ENCODE results near the gene KRT40.

Gene KRT40

DNA sequence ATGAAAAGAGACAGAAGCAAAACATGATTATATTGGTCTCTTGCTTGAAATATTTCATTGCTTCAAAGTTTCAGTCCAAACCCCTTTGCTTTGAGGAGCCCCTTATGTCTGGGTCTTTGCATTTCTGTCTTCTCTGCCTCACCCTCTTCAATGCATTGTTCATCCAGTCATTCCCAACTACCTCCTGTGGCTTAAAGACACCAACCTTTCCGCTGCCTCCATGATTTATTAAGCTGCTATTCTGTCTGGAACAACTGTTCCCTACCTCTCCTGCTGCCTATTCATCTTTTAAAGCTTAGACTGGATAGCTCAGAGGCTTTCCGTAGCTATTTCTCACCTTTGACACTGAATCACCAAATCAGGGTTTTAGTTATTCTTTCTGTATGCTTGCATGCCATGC is 13.2 kb upstream of the KRT40 start:
- in situ Hi-C loops (cut with MboI; ENCODE audit: low sequenced_read_pairs) = no loop called here

DNA sequence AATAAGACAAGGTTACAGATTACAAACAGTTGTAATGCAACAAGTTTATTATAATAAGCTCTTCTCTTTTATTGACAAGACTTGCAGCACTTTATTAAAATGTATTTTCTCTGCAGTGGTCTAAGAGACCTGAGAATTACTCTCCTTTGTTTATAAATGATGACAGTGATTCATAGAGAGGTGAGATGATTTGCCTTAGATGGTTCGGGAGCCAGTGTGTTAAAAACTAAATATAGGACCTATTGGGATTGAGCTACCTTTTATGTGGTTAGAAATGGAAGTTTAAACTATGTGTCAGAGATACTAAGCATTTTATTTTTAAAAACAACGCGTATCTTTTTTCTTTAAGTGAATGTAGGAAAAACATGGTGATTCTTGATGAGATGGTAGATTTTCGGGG is 12.7 kb upstream of the KRT40 start:
- in situ Hi-C loops (cut with MboI; ENCODE audit: low sequenced_read_pairs) = no loop called here

DNA sequence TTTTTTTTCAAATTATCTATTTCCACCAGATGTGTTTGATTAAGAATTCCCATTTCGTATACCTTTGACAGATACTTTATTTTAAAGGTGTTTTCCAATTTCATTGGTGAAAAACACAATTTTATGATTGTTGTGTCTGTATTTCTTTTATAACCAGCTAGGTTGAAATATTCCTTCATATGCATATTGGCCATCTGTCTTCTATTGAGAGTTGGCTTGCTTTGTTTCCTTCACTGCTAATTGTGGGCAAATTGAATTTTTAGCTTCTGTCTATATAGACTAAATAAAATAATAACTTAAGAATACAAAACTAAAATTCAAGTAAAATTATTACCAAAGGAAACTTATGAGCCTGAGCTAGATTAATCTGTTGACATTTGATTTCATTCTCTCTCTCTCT is 11.0 kb upstream of the KRT40 start:
- in situ Hi-C loops (cut with MboI; ENCODE audit: low sequenced_read_pairs) = no loop called here

DNA sequence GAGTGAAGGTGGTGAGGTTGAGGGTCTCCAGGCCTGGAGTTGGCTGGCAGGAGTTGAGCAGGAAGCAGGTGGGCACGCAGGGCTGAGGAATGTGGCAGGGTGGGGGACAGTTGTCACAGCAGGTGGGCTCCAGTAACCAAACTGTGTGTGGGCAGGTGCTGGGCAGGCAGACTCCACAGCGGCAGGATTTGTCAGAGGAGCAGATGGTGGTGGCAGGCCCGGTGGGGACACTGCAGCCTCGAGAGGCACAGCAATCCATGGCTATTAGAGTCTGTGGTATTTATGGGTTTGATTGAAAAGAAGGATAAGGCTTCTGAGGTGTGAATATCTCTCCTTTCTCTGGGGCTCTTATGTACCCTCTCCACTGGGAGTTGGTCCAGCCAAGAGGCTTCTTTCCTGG is 9.7 kb upstream of the KRT40 start, which contains the start of gene KRTAP3-3:
KRTAP3-3 (minus strand) TSS at position 326 of the 400 bp plus-strand sequence; CDS start at position 259, 67 bp downstream.
- in situ Hi-C loops (cut with MboI; ENCODE audit: low sequenced_read_pairs) = no loop called here

DNA sequence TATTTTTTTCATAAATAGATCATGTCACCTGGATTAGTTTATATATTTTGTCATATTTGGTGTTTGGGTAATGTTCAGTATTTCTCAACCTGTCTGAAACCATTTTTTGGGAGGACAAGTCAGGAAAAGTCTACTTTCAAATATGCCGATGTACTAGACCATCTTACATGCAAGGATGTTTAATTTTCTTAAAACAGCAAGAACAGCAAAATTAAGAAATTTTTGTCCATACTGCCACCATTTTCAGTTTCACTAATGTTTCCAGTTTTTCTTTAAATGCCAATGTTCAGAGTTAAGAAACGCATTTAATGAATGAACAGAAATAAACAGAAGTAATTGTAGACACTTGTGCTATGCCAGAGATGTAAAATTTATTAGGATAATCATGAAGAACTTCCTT is 9.0 kb upstream of the KRT40 start:
- in situ Hi-C loops (cut with MboI; ENCODE audit: low sequenced_read_pairs) = no loop called here

DNA sequence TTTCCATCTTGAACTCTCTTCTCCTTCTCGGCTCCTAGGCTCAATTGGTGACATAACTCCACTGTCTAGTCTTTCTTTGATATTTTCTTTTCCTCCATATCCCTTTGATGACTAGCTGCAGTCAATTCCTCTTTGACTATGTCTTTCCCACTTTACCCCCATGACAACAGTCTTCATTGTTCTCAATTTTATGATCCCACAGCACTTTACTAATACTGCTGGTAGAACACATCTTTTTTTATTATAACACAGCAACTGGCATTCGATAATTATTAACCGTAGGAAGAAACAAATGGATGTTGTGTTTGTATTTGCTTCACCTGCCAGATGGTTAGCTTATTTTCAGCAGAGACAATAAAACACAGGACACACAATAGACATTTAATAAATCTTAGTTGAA is 8.5 kb upstream of the KRT40 start:
- in situ Hi-C loops (cut with MboI; ENCODE audit: low sequenced_read_pairs) = no loop called here

DNA sequence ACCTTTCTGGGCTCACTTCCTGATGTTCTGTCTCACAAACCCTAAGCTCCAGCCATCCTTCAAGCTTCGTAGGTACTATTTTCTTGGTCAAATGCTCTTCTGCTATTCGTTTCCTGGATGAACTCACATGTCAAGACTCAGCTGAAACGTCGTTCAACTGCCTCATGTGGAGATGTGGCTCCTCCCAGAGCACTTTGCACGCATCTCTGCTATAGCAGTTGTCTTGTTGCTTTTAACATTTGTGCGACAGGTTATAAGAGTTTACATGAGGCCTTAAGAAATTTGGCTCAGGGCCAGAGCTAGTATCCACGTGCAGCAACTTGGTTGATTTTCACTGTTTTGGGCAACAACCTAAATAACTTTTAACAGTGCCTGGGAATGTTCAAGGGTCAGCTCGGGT is 2.8 kb upstream of the KRT40 start:
- in situ Hi-C loops (cut with MboI; ENCODE audit: low sequenced_read_pairs) = no loop called here

DNA sequence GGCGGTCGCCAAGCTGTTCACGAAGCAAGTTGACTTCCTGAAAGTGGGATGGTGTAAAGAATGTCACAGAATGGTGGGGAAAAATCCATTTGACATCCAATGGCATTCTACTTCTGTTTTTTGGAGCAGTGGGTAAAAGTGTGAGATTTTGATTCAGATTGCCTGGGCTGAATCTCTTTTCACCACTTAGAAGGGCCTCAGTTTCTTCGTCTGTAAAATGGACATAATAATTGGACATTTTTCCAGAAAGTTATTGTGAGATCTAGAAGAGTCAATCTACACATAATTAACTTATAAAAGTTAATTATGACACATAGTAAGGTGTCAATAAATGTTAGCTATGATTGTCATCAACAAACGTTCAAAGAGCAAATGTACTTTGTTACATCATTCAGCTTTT is 3.0 kb downstream of the KRT40 start:
- in situ Hi-C loops (cut with MboI; ENCODE audit: low sequenced_read_pairs) = no loop called here

DNA sequence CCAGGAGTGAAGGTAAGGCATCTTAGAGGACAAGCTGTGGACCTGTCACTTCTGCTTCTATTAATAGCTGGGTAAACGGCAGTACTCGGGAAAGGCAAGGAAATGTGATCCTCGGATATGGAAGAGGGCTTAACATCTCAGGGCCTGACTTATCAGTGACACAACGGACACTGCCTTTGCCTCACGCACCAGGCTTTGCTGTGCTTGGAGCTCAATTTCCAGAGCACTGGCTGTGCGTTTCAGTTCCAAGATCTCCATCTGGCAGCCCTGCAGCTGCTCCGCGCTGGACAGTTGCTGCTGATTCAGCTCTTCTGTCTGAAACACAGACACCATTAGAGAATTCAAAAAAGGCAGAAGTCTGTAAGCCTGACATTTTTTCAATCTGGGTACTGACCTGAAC is 3.5 kb downstream of the KRT40 start:
- in situ Hi-C loops (cut with MboI; ENCODE audit: low sequenced_read_pairs) = no loop called here

DNA sequence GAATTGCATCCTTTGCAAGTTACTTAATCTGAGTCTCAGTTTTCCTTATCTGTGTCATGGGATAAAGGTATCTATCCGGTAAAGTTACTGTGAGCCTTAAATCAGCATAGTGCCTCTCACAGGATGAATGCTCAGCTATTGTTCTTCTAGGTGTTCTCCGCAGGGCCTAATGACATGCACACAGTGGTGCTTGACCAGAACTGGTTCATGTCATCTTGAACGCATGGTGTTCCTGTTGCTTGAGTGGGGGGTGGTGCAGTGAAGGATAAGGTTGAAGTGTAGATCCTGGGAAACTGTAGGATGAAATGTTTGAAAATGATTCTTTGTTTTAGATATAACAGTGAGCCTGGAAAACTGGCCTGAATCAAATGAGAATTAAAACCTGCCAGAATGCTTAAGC is 4.0 kb downstream of the KRT40 start:
- in situ Hi-C loops (cut with MboI; ENCODE audit: low sequenced_read_pairs) = no loop called here

DNA sequence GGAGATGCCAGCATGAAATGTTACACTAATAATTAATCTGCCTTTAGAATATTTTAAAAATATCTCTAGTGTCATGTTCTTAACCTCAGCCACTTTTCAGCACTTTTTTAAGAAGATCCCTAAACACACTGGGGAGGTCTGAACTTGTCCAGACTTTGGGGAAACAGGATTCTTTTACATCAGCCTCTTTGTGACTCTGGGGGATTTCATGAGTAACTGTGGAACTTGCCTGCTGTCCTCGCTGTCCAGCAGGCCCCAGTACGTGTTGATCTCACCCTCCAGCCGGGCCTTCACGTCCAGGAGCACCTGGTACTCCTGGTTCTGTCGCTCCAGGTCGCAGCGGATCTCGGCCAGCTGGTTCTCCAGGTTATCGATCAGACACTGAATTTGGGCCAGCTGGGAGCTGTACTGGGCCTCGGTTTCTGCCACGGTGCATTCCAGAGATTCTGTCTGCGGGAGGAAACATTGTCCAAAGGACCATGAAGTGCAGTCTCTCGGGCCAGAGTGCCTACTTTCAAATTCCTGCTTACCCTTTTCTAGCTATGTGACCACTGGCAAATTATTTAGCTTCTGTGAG is 5.5 kb downstream of the KRT40 start:
- in situ Hi-C loops (cut with MboI; ENCODE audit: low sequenced_read_pairs) = no loop called here

DNA sequence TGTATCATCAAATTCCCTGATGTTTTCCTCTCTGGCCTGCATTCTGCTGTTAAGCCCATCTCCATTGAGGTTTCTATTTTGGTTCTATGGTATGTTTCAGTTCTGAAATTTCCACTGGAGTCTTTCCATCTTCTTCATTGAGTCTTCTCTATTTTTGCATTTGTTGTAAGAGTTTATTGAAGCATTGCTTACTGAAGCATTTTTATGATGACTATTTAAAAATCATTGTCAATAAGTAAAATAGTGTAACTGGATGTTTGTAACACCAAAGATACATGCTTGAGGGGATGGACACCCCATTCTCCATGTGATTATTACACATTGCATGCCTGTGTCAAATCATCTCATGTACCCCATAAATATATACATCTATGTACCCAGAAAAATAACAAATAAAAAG is 8.6 kb downstream of the KRT40 start:
- in situ Hi-C loops (cut with MboI; ENCODE audit: low sequenced_read_pairs) = no loop called here

DNA sequence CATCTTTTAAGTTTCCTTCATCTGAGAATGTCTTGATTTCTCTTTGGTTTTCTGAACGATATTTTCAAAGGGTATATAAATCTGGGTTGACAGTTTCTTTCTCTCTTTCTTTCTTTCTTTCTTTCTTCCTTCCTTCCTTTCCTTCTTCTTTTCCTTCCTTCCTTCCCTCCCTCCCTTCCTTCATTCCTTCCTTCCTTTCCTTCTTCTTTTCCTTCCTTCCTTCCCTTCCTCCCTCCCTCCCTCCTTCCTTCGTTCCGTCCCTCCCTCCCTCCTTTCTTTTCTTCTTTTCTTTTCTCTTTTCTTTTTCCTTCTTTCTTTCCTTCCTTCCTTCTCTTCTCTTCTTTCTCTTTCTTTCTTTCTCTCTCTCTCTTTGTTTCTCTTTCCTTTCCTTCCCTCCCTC is 9.8 kb downstream of the KRT40 start:
- in situ Hi-C loops (cut with MboI; ENCODE audit: low sequenced_read_pairs) = no loop called here

DNA sequence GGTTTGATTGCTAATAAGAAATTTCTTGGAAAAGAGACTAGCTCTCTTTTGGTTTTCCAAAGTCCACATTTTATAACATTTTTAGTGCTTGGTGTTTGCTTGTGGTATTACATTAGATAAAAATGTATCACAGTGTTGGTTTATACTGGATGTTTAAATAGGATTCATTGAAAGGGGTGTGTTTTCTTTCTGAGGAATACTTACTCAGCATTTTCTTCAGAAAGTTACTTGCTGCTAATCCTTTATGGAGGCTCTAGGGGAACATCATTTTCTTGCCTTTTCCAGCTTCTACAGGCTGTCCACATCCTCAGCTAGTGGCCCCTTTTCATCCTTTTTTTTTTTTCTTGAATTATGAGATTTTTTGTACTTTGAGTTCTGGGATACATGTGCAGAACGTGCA is 16.5 kb downstream of the KRT40 start:
- in situ Hi-C loops (cut with MboI; ENCODE audit: low sequenced_read_pairs) = no loop called here

DNA sequence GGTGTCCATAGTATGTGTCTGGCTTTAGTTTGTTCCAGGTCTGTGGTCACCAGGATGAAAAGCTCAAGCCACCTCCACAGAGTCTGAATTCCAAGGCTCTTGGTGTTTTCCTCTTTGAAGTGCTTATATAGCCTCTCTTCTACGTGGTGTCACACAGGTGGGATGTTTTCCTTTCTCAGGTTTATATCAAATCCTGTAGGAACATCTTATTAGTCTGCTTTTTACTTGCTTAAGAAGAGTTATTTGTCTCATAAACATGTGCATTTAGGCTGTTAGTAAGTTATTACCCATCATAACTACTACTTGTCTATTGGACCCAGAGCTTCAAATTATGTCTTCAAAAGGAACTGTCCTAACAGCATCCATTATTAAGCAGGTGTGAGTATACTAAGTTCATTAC is 17.3 kb downstream of the KRT40 start, which contains the start of gene KRT39:
KRT39 (minus strand) TSS at position 101 of the 400 bp plus-strand sequence; CDS start at position 9, 92 bp downstream.
- in situ Hi-C loops (cut with MboI; ENCODE audit: low sequenced_read_pairs) = no loop called here

DNA sequence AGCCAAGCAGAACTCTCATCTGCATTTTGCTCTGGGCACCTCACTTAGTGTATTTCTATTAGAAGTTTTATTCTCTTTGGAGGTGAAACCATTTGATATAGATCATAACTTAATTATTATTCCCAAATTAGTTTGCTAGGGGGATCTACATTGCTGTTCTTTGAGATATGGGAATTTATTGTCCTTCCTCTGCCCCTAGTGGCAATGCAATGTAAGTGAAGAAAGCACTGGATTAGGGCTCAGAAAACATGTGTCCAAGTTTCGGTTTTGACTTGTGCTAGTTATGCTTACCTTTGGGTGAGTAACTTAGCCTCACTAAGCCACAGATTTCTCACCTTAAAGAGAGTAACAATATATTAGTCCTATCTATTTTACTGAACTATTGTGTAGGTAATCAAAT is 20.3 kb downstream of the KRT40 start:
- in situ Hi-C loops (cut with MboI; ENCODE audit: low sequenced_read_pairs) = no loop called here

DNA sequence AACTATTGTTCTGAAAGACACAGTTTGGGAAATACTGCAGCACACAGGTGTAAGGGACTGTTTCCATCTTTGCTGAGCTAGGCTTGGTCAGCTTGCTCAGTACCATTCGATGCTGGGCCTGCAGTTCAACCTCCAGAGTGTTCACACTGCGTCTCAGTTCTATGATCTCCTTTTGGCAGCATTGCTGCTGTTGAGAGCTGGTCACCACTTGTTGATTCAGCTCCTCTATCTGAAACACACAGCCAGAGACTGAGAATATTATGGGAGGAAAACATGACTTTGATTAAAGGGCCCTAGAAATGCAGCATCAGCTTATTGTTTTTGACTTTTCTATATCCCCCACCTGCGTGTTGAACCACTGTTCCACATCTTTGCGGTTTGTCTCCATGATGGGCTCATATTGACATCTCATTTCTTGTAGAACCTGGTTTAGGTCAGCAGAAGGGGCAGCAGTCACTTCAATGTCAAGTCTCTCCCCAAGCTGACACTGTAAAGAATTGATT is 22.0 kb downstream of the KRT40 start:
- in situ Hi-C loops (cut with MboI; ENCODE audit: low sequenced_read_pairs) = no loop called here

DNA sequence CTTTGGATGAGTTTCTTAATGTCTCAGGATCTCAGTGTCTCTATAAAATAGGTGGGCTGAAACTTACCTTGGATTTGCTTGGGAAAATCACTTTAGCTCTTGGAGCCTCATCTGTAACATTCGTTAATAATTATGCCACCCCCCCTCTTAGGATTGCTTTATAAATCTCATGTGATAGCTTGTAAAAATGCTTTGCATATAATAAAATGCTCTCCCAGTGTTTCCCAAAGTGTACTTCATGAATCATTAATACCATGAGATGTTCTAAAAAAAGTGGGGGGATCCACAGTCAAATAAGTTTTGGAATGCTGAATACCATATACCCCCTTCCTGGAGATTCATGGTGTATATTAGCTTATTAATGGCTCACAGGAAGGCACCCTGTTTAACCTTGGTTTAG is 22.5 kb downstream of the KRT40 start:
- in situ Hi-C loops (cut with MboI; ENCODE audit: low sequenced_read_pairs) = no loop called here

DNA sequence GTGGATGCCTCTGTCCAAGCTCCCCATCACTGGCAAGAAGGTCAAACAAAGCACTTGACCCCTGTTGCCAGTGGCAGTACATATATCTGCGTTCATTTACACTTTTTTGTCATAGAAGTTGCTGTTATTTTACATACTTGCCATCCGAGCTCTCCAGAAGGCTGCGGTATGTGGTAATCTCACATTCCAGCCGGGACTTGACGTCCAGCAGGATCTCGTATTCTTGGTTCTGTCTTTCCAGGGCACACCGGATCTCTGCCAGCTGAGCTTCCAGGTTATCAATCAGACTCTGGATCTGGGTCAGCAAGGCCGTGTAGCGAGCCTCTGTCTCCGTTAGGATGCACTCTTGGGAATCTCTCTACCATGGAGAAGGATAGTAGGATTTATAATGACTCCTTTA is 24.0 kb downstream of the KRT40 start:
- in situ Hi-C loops (cut with MboI; ENCODE audit: low sequenced_read_pairs) = no loop called here

DNA sequence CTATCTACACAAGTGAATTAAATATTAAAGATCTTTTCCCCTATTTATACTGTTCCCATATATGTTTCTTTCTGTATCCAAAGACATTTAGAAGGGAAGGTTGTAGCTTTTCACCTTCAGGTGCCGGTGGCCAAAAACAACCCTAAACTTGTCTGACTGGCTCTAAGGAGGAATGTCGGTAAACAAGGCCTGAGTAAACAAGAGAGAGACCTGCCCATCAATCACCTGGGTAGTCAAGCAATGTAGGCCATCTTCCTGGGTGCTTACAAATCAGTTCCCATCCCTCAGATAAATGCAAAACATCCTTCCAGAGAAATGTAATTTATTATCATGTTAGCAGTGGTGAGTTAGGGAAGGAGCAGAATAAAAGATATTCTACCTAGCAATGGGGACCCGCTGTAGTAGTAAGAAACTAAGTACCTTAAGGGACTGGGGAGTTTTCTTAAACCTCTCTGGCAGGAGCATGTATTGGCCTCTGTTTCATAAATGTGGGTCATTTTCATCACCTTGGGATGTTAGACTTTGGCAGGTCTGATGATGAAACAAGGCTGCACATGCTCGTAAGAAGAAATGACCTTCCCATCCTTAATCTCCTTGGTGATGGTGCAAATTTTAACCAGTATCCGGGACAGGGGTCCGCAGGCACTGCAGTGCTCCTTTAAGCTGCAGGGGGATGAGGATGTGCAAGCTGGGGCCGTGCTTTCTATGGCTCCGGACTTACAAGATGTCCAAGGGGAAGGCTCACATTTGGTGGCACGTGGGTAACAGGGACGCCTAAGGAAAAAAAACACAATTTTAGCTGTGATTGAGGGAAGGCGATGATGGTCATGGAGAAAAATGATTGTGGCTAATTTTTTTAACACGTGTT is 25.8 kb downstream of the KRT40 start:
- in situ Hi-C loops (cut with MboI; ENCODE audit: low sequenced_read_pairs) = no loop called here

DNA sequence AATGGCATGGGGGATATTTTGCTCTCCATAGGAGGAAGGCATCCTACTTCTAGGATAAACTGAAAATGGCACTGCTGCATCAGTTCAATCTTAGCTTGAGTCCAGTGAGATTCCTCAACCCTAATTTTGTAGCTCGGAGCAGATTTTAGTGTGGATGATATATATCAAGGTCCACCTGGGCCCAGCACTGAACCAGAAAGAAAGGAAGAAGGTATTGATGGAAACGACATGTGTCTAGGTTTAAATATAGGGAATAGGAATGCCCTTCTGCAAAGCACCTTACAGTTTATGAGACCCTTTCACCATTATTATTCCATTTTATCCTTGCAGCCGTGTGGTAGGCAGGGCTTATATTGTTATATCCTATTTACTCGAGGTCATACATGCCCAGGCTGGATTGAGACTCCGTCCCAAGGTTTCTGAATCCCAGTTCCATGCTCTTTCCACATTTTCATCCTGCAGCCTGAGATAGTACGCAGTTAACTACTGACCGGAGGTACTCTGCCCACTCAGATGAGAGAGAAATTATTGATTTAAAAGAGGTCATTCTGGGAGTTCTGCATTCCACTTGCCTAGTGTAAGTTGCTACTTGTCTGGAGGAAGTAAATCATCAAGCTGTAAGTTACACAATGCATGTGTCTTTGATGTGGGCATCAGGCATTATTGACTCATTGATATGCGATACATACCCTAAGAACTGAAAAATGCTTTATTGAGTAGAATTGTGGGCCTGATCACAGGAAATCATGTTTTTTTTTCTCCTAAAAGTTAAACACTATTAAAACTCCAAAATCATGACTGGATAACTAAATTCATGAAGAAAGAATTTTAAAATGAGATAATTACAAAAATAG is 27.5 kb downstream of the KRT40 start:
- in situ Hi-C loops (cut with MboI; ENCODE audit: low sequenced_read_pairs) = no loop called here

All from HL-60/S4 treated with retinoic acid at 250 ng/mL for 4 days and 3 days (cell line).